K562 (cell line): ENCODE data around the gene SMG9. TPM values are rescaled to one million over a fixed set of nuclear protein-coding genes. Genes with fewer than 3 reads are reported as not detected.

Experiments used
- ADNP ChIP-seq: fragments of 200-800 bp; sonication (Bioruptor generic); IDR thresholded peaks from 2 replicates; pipeline ENCODE4 v1.6.1; 2016; ENCODE audit warnings: missing genetic modification characterization, missing compliant biosample characterization
- ATF3 ChIP-seq, 2 experiments: fragments of 450-650 bp in 1 of 2; sonication (generic) in 1 of 2; formaldehyde crosslinking in 1 of 2; IDR thresholded peaks in 1 of 2; conservative IDR thresholded peaks in 1 of 2; 2 replicates each; pipeline versions ENCODE4 v1.6.1 to v1.8.1; 2016 to 2023; ENCODE audit warnings: mild to moderate bottlenecking in 2 of 2, moderate library complexity in 2 of 2, inconsistent platforms in 1 of 2, missing genetic modification reagents in 1 of 2
- CTBP1 ChIP-seq: fragments of 450-650 bp; IDR thresholded peaks from 2 replicates; pipeline ENCODE4 v1.6.1; 2016; ENCODE audit warnings: borderline replicate concordance
- DACH1 ChIP-seq: fragments of 450-650 bp; IDR thresholded peaks from 2 replicates; pipeline ENCODE4 v1.6.1; 2018; ENCODE audit not compliant: partially characterized antibody
- DIDO1 ChIP-seq: fragments of 450-650 bp; IDR thresholded peaks from 2 replicates; pipeline ENCODE4 v1.6.1; 2016; ENCODE audit warnings: low read depth, missing biosample characterization, missing genetic modification characterization
- EP300 ChIP-seq: IDR thresholded peaks from 2 replicates; pipeline ENCODE4 v1.6.1; 2012; ENCODE audit warnings: low read length, improper control_type of control experiment
- ETS2 ChIP-seq: IDR thresholded peaks from 2 replicates; pipeline ENCODE4 v1.6.1; 2016; ENCODE audit warnings: borderline replicate concordance, missing genetic modification characterization, mild to moderate bottlenecking, moderate library complexity, missing compliant biosample characterization; ENCODE audit not compliant: poor library complexity, severe bottlenecking
- FOXJ2 ChIP-seq: fragments of 200-800 bp; sonication (Bioruptor generic); IDR thresholded peaks from 2 replicates; pipeline ENCODE4 v1.6.1; 2016; ENCODE audit warnings: missing genetic modification characterization, missing compliant biosample characterization
- GABPA ChIP-seq: fragments of 200-800 bp; sonication (Bioruptor generic); conservative IDR thresholded peaks from 2 replicates; pipeline ENCODE4 v1.6.1; 2016; ENCODE audit warnings: low read depth, missing genetic modification characterization, missing compliant biosample characterization
- MAFF ChIP-seq: IDR thresholded peaks from 2 replicates; pipeline ENCODE4 v1.6.1; 2012; ENCODE audit warnings: low read length, improper control_type of control experiment
- MECOM ChIP-seq: fragments of 250-450 bp; sonication (Bioruptor Pico); IDR thresholded peaks from 2 replicates; pipeline ENCODE4 v1.8.0; 2022; ENCODE audit warnings: inconsistent platforms
- MYNN ChIP-seq, 2 experiments: sonication (generic); formaldehyde crosslinking in 1 of 2; IDR thresholded peaks; 2 replicates each; pipeline versions ENCODE4 v1.5.0 to v1.6.1; 2016 to 2020; ENCODE audit warnings: antibody characterized with exemption in 1 of 2, missing genetic modification reagents in 1 of 2
- POLR2AphosphoS5 ChIP-seq: IDR thresholded peaks from 2 replicates; pipeline ENCODE4 v1.6.1; 2011; ENCODE audit warnings: mild to moderate bottlenecking, low read depth, low read length, moderate library complexity; ENCODE audit not compliant: control insufficient read depth, insufficient read depth
- POLR2B ChIP-seq: fragments of 450-650 bp; IDR thresholded peaks from 2 replicates; pipeline ENCODE4 v1.6.1; 2018; ENCODE audit warnings: low read depth; ENCODE audit not compliant: partially characterized antibody
- PTTG1 ChIP-seq: fragments of 450-650 bp; IDR thresholded peaks from 2 replicates; pipeline ENCODE4 v1.6.1; 2016; ENCODE audit warnings: low read depth, mild to moderate bottlenecking, missing genetic modification characterization, missing compliant biosample characterization
- RAD21 ChIP-seq, 2 experiments: fragments of 250-450 bp in 1 of 2; fragments of 450-650 bp in 1 of 2; sonication (Bioruptor Pico) in 1 of 2; formaldehyde crosslinking in 1 of 2; IDR thresholded peaks in 1 of 2; conservative IDR thresholded peaks in 1 of 2; 2 replicates each; pipeline versions ENCODE4 v1.4.0 to v1.8.0; 2020 to 2022; ENCODE audit warnings: mild to moderate bottlenecking in 2 of 2, moderate library complexity in 1 of 2
- RCOR1 ChIP-seq, 2 experiments: IDR thresholded peaks; 2 replicates each; pipeline ENCODE4 v1.6.1; 2012; ENCODE audit warnings: low read depth in 2 of 2, low read length in 2 of 2, borderline replicate concordance in 1 of 2, improper control_type of control experiment in 1 of 2
- SIN3A ChIP-seq, 2 experiments: fragments of 150-350 bp in 1 of 2; IDR thresholded peaks; 2 replicates each; pipeline ENCODE4 v1.6.1; 2011 to 2016; ENCODE audit warnings: borderline replicate concordance in 2 of 2, low read depth in 2 of 2, low read length in 2 of 2, mild to moderate bottlenecking in 2 of 2, moderate library complexity in 2 of 2; ENCODE audit not compliant: control insufficient read depth in 1 of 2
- SMARCE1 ChIP-seq: fragments of 450-650 bp; IDR thresholded peaks from 2 replicates; pipeline ENCODE4 v1.7.1; 2016; ENCODE audit warnings: mild to moderate bottlenecking
- YY1 ChIP-seq, 3 experiments: IDR thresholded peaks; 2 replicates each; pipeline ENCODE4 v1.6.1; 2011; ENCODE audit warnings: low read length in 2 of 3, mild to moderate bottlenecking in 2 of 3, moderate library complexity in 2 of 3, borderline replicate concordance in 1 of 3, control low read depth in 1 of 3, low read depth in 1 of 3; ENCODE audit not compliant: insufficient read depth in 3 of 3, insufficient replicate concordance in 2 of 3, control insufficient read depth in 1 of 3, insufficient read length in 1 of 3; ENCODE audit errors: extremely low read depth in 1 of 3
- ZKSCAN1 ChIP-seq: fragments of 150-350 bp; IDR thresholded peaks from 2 replicates; pipeline ENCODE4 v1.6.1; 2016; ENCODE audit warnings: low read depth, low read length
- ZNF431 ChIP-seq: sonication (generic); formaldehyde crosslinking; IDR thresholded peaks from 2 replicates; pipeline ENCODE4 v1.8.0; 2022; ENCODE audit warnings: mild to moderate bottlenecking, missing genetic modification reagents
- ZNF79 ChIP-seq: fragments of 250-450 bp; sonication (Bioruptor Pico); IDR thresholded peaks from 2 replicates; pipeline ENCODE4 v1.4.0; 2020; ENCODE audit warnings: low read depth, mild to moderate bottlenecking, moderate library complexity
- ZSCAN32 ChIP-seq: fragments of 450-650 bp; formaldehyde crosslinking; IDR thresholded peaks from 2 replicates; pipeline ENCODE4 v1.4.0; 2020; ENCODE audit warnings: mild to moderate bottlenecking, moderate library complexity
- polyA plus RNA-seq, 8 experiments: library from polyadenylated mRNA; depleted of rRNA in 4 of 8; stranded (reverse) in 5 of 8; unstranded in 3 of 8; fragments of >200 nt; fragmentation: Nextera tagmentation in 2 of 8; fragmentation: Illumina TruSeq in 1 of 8; extraction: Ambion mirVana in 2 of 8; extraction: Trizol in 1 of 8; gene quantifications; 2 replicates each; pipeline versions ENCODE4 v1.2.1 to v1.2.3, GENCODE V29; 2011 to 2014; ENCODE audit warnings: inconsistent platforms in 1 of 8, missing spikeins in 1 of 8
- total RNA-seq, 7 experiments: library from RNA; depleted of rRNA in 6 of 7; stranded (reverse); fragments of >200 nt in 6 of 7; fragmentation: Illumina TruSeq in 2 of 7; extraction: Trizol in 2 of 7; gene quantifications; 2 replicates each; pipeline versions ENCODE4 v1.2.1 to v1.2.3, GENCODE V29; 2011 to 2021; ENCODE audit warnings: low replicate concordance in 1 of 7

Gene SMG9
- total and polyA plus RNA-seq, 9 of the 15 experiments (the other 6 are each of a cell fraction or from before 2014, with no cell fraction given) = 1.7 to 79.7 (median 40.2) TPM

GRCh38 chr19:43784241-43784980 lies 29.6 kb upstream of the SMG9 start (continued):
- TF ChIP-seq MYNN (IDR thresholded peaks at IDR 0.05) (peak; percentile 38; the same call in 1 of the 2 replicates), MYNN (CRISPR knock-in tag; IDR thresholded peaks at IDR 0.05) (no peak), ZKSCAN1 (0 out of 2 replicates have a peak, but pooled peaks have one; percentile 17), YY1 (IDR thresholded peaks at IDR 0.05; ENCODE audit: borderline replicate concordance in 1 of 3, control insufficient read depth in 1 of 3, extremely low read depth in 1 of 3, insufficient read depth in 3 of 3, insufficient read length in 1 of 3, insufficient replicate concordance in 2 of 3, low read depth in 1 of 3, low read length in 2 of 3) (peak in 1 of 3 experiments; percentile 32), RCOR1 (IDR thresholded peaks at IDR 0.05; ENCODE audit: borderline replicate concordance in 1 of 2, low read depth in 2 of 2, low read length in 2 of 2) (peak in 1 of 2 experiments; percentile 80; a peak in 2 of 4 replicates), MAFF (peak; percentile 26; the same call in 1 of the 2 replicates), ZNF79 (CRISPR knock-in tag) (no peak), DACH1 (peak; percentile 55), FOXJ2 (tag) (0 out of 2 replicates have a peak, but pooled peaks have one; percentile 52), ZSCAN32 (CRISPR knock-in tag) (no peak), POLR2AphosphoS5 (peak; percentile 20; the same call in 1 of the 2 replicates), ADNP (tag) (no peak), MECOM (CRISPR knock-in tag) (no peak), EP300 (peak; percentile 68), DIDO1 (tag) (no peak), PTTG1 (no peak), SMARCE1 (peak; percentile 96), POLR2B (no peak), SIN3A (IDR thresholded peaks at IDR 0.05; ENCODE audit: borderline replicate concordance in 2 of 2, control insufficient read depth in 1 of 2, low read depth in 2 of 2, low read length in 2 of 2) (no peak), ZNF431 (CRISPR knock-in tag) (no peak), ETS2 (no peak), RAD21 (CRISPR knock-in tag; conservative IDR thresholded peaks at IDR 0.05 in 1 of 2, IDR thresholded peaks at IDR 0.05 in 1 of 2) (peak in 1 of 2 experiments; percentile 23; a peak in 1 of 4 replicates), ATF3 (IDR thresholded peaks at IDR 0.05) (peak; percentile 96), ATF3 (CRISPR knock-in tag; conservative IDR thresholded peaks at IDR 0.05) (peak; percentile 53; the same call in 1 of the 2 replicates), CTBP1 (peak; percentile 37; the same call in 1 of the 2 replicates), GABPA (tag) (0 out of 2 replicates have a peak, but pooled peaks have one; percentile 0)
